Thyroid gland (tissue), 4 donors: ENCODE results near the gene SLC25A23. TPM values are rescaled to one million over a fixed set of nuclear protein-coding genes. Genes with fewer than 3 reads are reported as not detected.

Source experiments
- DNase-seq, 2 donors: peaks; one replicate each; pipeline ENCODE4 v3.0.0-alpha.2; 2019
- H3K27ac ChIP-seq, 3 donors: fragments of 200-600 bp; sonication (generic); 1 replicate in 2 of 3; 2 replicates in 1 of 3; pipeline ENCODE4 v1.5.1; 2016 to 2019; ENCODE audit warnings: mild to moderate bottlenecking in 1 of 3, moderate library complexity in 1 of 3
- H3K27me3 ChIP-seq: fragments of 200-600 bp; sonication (generic); one replicate; pipeline ENCODE4 v1.5.1; 2019
- H3K36me3 ChIP-seq, 2 donors: fragments of 200-600 bp; sonication (generic); one replicate each; pipeline ENCODE4 v1.5.1; 2016 to 2019
- H3K4me1 ChIP-seq, 2 donors: fragments of 200-600 bp; sonication (generic); one replicate each; pipeline ENCODE4 v1.5.1; 2017 to 2019
- H3K4me3 ChIP-seq, 3 donors: fragments of 200-600 bp; sonication (generic); replicated peaks in 1 of 3; 1 replicate in 2 of 3; 2 replicates in 1 of 3; pipeline ENCODE4 v1.5.1; 2016; ENCODE audit warnings: mild to moderate bottlenecking in 1 of 3
- H3K9me3 ChIP-seq: fragments of 200-600 bp; sonication (generic); one replicate; pipeline ENCODE4 v1.5.1; 2017
- CTCF ChIP-seq, 6 experiments: fragments of 200-600 bp in 3 of 6; fragments of 450-650 bp in 3 of 6; sonication (generic) in 3 of 6; IDR thresholded peaks; one replicate each; pipeline ENCODE4 v1.5.1; 2016 to 2019; ENCODE audit warnings: antibody characterized with exemption in 6 of 6, mild to moderate bottlenecking in 2 of 6, inconsistent platforms in 1 of 6, moderate library complexity in 1 of 6
- POLR2A ChIP-seq, 2 donors: fragments of 450-650 bp; IDR thresholded peaks; one replicate each; pipeline ENCODE4 v1.6.1; 2017; ENCODE audit warnings: antibody characterized with exemption in 2 of 2, mild to moderate bottlenecking in 2 of 2, moderate library complexity in 1 of 2
- WGBS, 2 donors: methylation state at CpG; one replicate each; pipeline ENCODE4 v1.1.5; 2017; 5-methylcytosine and 5-hydroxymethylcytosine counted together
- intact Hi-C: fragments of 100-400 bp; cut with DNase I; formaldehyde crosslinking; loops from one replicate; pipeline ENCODE4 v1.15.1; 2023
- total RNA-seq, 4 donors: library from RNA; depleted of rRNA; stranded (reverse); fragments of >200 nt; gene quantifications; one replicate each; pipeline ENCODE4 v1.2.3, GENCODE V29; 2016

SLC25A23 gene
- total RNA-seq, 4 donors from 2014 or later = 75.2 to 214 (median 152) TPM

GRCh38 chr19:6494438-6495036 lies 34.9 kb upstream of the SLC25A23 start:
- H3K27me3 ChIP-seq = no peaks in the 10 kb centered on the region
- intact Hi-C loops = no loop called here
- DNase-seq = no peak
- H3K27ac ChIP-seq = no peak overlapping the region
- no peak for TF ChIP-seq CTCF (IDR thresholded peaks at IDR 0.05)
- no peak for TF ChIP-seq POLR2A (IDR thresholded peaks at IDR 0.05)
- no peak overlapping the region for H3K4me3 ChIP-seq
- H3K9me3 ChIP-seq = no peaks in the 10 kb centered on the region
- H3K36me3 ChIP-seq = no peaks in the 10 kb centered on the region
- no peaks in the 10 kb centered on the region for H3K4me1 ChIP-seq
- 81 to 87% methylated on average over 8 of the region's 8 CpGs for WGBS, 2 donors

- DNase-seq = no peak
- 86 to 89% methylated on average over 4 of the region's 4 CpGs for WGBS, 2 donors
- no peak for TF ChIP-seq POLR2A (IDR thresholded peaks at IDR 0.05)
- TF ChIP-seq CTCF (IDR thresholded peaks at IDR 0.05) = no peak
- Histone ChIP-seq H3K9me3 (no peaks in the 10 kb centered on the region), H3K36me3 (no peaks in the 10 kb centered on the region), H3K27me3 (no peaks in the 10 kb centered on the region), H3K4me3 (no peak overlapping the region), H3K4me1 (no peaks in the 10 kb centered on the region), H3K27ac (no peak overlapping the region)
- intact Hi-C loops = no loop called here
Measured at GRCh38 chr19:6491802-6492592, 32.4 kb upstream of the SLC25A23 start.

GRCh38 chr19:6490134-6490533 lies 30.5 kb upstream of the SLC25A23 start:
- intact Hi-C loops = no loop called here
- Histone ChIP-seq H3K4me1 (no peaks in the 10 kb centered on the region), H3K27ac (no peak overlapping the region), H3K4me3 (no peak overlapping the region), H3K27me3 (no peaks in the 10 kb centered on the region), H3K9me3 (no peaks in the 10 kb centered on the region), H3K36me3 (no peaks in the 10 kb centered on the region)
- 66 to 67% methylated on average over 2 of the region's 2 CpGs for WGBS, 2 donors
- no peak for TF ChIP-seq POLR2A (IDR thresholded peaks at IDR 0.05)
- DNase-seq = no peak

GRCh38 chr19:6489278-6490061 lies 29.9 kb upstream of the SLC25A23 start:
- no peaks in the 10 kb centered on the region for H3K4me1 ChIP-seq
- WGBS, 2 donors = 47 to 48% methylated on average over 15 of the region's 15 CpGs
- no peaks in the 10 kb centered on the region for H3K36me3 ChIP-seq
- DNase-seq = no peak
- TF ChIP-seq CTCF (IDR thresholded peaks at IDR 0.05) (no peak), POLR2A (IDR thresholded peaks at IDR 0.05) (no peak)
- H3K27ac ChIP-seq = no peak overlapping the region
- no peaks in the 10 kb centered on the region for H3K27me3 ChIP-seq
- intact Hi-C loops = no loop called here
- H3K9me3 ChIP-seq = no peaks in the 10 kb centered on the region
- H3K4me3 ChIP-seq = no peak overlapping the region

- no peak for DNase-seq
- no peak overlapping the region for H3K27ac ChIP-seq
- H3K4me3 ChIP-seq = no peak overlapping the region
- intact Hi-C loops = no loop called here
- H3K9me3 ChIP-seq = no peaks in the 10 kb centered on the region
- WGBS, 2 donors = 89 to 93% methylated on average over 7 of the region's 7 CpGs
- no peaks in the 10 kb centered on the region for H3K4me1 ChIP-seq
- no peaks in the 10 kb centered on the region for H3K27me3 ChIP-seq
- no peak for TF ChIP-seq POLR2A (IDR thresholded peaks at IDR 0.05)
- no peak for TF ChIP-seq CTCF (IDR thresholded peaks at IDR 0.05)
- H3K36me3 ChIP-seq = no peaks in the 10 kb centered on the region
Measured at GRCh38 chr19:6484831-6485230, 25.2 kb upstream of the SLC25A23 start.
